SK-MEL-5 (cell line): ENCODE data around the gene TCF7L2. TPM values are rescaled to one million over a fixed set of nuclear protein-coding genes. Genes with fewer than 3 reads are reported as not detected.

ENCODE experiments used
- DNase-seq: peaks from one replicate; pipeline ENCODE4 v3.0.0-alpha.2; 2016; ENCODE audit warnings: low read depth, low spot score
- in situ Hi-C: cut with HindIII; loops from 2 replicates; pipeline ENCODE4 v1.10.0; 2016; ENCODE audit warnings: low sequenced_read_pairs, high pct_unique_total_duplicates, low pct_unique_long_range_greater_than_20kb
- total RNA-seq: library from RNA; depleted of rRNA; stranded (reverse); fragments of >200 nt; shearing (Covaris generic); gene quantifications from 2 replicates; pipeline ENCODE4 v1.2.3, GENCODE V29; 2014

TCF7L2 gene
- total RNA-seq, 1 experiment from 2014 or later: 2.6 TPM

DNA sequence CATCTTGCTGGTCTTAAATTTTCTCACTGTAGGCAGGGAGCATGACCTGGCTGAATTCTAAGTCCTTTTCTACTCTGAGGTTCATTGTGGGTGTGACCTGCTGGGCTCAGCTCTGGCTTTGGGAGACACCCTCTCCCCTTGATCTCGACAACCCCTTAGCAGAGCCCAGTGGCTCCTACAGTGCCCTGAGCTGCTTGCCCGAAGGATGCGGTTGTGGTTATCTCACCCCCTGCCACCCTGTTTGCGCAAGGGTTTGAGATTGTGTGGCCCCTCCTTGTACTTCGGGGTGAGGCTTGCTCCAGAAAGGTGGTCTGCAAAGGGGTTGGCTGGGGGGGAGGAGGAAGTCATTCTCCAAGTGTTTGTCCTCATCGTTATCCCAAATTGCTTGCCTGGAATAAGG, 55.3 kb downstream of the TCF7L2 start:
- in situ Hi-C loops: no loop called here
- no peak for DNase-seq

DNA sequence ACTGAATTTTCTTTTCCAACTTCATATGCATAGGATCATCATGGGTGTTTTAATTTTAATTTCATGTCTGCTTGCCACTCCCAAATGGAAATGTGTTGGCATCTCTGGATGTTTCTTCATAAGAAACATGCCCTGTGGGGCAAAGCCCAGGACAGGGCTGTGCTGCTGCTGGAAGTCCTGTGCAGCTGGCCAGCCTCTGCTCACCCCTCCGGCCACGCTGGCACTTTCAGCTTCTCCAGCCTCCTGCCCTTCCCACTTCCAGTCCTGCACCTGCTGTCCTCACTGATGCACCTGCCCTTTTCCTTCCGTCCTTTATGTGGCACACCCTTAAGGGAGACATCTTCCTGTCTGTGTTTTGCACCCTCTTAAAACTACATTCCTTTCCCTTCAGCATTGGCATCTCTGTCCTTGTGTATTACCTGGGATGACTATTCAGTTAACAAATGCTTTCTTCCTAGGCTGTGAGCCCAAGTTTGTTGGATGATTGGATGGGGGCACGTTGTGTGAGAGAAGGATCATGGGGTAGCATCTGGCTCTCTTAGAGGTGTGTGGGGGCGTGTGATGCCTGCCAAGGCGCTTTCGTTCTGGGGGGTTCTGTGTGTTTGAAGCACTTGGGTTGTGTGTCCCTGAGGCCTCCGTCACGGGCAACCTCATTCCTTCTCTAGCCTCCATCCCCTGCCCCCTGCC, 56.8 kb downstream of the TCF7L2 start:
- in situ Hi-C loops: no loop called here
- DNase-seq: no peak

DNA sequence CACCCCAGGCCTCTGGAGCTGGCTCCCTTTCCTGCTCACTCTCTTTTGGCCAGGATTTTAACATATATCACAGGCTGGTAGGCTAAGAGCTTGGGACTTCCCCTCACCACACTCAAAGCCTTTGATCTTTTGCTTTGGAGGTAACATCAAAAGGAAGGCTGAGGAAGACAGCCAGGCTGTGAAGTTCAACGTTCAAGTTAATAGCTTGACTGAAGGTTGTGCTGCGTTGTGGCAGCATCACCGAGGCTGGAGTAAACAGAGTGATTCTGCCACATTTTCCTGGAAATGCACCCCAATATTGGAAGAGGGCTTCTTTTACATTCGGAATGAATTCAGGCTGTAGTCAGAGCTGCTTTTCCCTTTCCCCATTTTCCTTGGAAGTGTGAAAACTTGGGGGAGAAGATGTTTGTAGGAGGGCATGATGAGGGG, 57.3 kb downstream of the TCF7L2 start:
- in situ Hi-C loops: no loop called here
- DNase-seq: no peak

DNA sequence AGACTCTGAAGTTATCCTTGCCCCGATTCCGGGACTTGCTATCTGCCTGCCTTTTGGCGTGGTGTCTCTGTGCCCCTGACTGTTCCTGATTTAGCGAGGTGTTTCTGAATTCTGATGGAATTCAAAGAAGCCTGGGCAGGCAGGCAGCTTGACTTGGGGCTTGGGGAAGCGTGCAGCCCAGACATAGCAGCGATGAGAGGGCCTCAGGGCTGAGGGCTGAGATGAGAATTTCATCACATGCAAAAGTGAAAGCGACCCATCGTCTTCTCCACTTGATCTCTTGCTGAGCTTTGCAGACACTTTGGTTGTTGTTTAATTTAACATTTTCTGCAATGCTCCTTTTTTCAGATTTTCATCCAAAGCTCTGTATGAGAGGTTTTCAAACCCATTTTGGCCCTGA, 57.8 kb downstream of the TCF7L2 start:
- DNase-seq: no peak
- in situ Hi-C loops: no loop called here

DNA sequence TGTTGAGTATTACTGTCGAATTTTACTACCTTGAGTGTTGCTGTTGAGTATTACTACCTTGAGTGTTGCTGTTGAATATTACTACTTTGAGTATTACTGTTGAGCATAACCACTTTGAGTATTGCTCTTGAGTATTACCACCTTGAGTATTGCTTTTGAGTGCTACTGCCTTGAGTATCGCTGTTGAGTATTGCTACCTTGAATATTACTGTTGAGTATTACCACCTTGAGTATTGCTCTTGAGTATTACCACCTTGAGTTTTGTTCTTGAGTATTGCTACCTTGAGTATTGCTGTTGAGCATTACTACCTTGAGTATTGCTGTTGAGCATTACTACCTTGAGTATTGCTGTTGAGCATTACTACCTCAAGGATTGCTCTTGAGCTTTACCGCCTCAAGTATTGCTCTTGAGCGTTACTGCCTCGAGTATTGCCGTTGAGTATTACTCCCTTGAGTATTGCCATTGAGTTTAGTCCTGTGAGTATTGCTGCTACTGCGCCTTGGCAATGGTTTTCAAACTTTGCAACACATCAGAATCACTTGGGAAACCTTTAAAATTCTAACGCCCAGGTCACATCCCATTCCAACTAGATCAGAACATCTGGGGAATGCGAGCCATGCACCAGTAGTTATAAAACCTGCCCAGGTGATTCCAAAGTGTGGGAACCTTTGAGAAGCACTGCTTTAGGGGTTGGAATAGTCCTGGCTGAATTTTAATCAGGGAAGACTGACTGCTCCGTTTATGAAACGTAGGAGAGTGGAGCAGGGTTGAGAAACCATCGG, 61.7 kb downstream of the TCF7L2 start:
- in situ Hi-C loops: no loop called here
- no peak for DNase-seq

DNA sequence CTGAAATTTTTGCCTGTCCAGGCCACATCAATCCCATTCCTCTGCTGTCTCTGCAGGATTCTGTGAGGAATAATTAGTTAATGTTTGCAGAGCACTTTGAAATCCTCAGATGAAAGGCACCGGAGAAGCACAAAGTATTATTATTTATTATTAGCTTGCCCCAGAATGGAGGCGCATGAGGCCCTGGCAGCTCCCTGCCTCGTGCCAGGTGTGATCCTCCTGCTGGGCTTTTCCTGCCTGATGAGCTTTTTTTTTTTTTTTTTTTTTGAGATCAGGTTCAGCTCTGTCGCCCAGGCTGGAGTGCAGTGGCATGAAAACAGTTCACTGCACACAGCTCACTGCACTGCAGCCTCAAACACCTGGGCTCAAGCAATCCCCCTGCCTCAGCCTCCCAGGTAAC, 65.2 kb downstream of the TCF7L2 start:
- in situ Hi-C loops: no loop called here
- DNase-seq: no peak

DNA sequence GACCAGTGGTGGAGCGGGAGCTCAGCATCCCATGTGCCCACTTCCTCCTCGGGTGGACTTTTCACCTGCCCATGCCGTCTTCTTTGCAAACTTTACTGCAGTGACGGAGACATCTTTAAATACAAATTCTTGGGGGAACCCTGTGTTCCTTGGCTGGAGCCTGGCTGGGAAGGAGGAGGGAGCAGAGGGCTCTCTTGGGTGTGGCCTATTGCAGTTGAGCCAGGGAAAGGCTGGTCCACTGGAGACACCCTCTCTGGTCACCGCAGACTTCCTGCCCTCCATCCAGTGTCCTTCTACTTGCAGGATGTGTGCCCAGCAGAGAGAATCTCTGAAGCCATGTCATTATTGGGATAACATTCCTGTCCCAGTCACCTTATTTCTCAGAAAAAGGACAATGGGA, 67.3 kb downstream of the TCF7L2 start:
- in situ Hi-C loops: no loop called here
- no peak for DNase-seq

DNA sequence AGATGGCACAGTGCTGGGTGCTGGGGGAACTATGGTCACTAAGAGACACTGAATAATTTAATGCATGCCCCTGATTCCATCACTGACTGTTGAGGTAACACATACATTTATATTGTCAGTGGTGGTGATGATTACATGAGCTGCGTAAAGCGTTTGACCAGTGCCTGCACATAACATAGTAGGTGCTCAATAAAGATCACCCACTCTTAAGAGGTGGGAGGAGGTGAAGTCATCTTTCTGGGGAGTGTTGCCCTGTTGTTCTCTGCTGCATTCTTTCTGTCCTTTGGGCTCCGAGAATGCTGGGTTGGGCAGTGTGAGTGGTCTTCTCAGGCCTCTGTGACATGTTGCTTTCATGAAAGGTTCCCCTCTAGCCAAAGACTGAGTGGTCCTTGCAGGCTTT, 68.0 kb downstream of the TCF7L2 start:
- no peak for DNase-seq
- in situ Hi-C loops: no loop called here

DNA sequence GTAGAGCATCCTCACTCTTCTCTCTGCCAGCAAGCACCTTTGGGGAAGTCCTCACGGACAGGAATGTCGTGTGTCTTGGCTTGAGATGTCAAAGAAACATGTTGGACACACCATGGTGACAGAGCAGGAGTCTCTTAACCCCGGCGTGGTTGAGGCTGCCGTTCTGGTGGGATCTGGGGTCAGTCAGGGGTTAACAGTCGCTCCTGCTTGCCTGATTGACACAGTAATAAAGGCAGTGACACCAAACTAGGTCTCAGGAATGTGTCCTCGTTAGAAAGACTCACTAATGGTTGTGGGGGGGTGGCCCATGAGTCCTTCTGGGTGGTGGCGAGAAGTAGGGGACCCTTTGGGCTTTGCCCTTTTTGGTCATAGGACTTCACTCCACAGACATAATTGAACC, 69.0 kb downstream of the TCF7L2 start:
- in situ Hi-C loops: no loop called here
- no peak for DNase-seq

DNA sequence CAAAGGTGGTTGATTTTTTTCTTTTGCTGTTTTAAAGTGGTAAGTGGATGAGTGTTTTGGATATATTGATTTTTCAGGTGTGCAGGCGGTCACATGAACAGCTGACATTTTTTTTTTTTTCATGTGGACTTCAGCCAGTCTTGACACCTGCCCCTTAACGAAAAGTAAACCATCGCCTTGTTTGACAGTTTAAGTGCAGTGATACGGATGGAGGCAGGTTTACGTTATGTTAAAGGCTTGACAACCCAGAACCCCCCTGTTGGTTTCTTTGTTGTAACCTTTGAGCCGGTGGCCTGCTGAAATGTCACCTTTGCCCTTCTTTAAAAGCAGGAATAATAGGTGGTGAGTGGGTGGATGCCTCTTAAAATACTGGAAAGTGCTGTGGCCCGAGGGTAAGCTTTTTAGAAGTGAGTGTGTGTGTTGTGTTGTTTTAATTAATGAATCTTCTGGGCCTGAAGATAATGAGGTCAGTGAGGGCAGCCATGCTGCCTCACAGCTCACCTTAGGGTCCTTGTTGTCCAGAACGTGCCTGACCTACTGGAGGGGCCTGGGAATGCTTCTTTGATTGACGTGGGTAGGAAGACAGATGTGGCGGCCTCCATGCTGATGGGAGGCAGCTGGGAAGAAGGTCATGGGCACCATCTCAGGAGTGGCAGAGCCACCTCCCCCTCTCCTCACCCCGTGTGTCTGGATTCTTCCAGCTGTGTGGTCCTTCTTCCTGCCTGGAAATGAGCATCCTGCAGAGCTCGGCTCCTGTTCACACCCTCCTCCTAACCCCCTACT, 69.8 kb downstream of the TCF7L2 start:
- DNase-seq: no peak
- in situ Hi-C loops: no loop called here

DNA sequence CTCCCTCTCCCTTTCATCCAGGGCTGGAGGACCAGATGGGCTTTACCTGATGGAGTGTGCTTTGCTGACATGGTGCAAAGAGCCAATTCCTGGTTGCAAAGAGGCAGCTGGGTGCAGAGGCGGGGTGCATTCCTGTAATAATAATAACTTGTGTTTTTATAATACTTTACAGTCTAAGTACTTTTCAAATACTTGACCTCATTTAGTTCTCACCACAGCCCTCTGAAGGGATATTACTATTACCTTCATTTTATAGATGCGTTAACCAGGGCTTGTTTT, 70.4 kb downstream of the TCF7L2 start:
- no peak for DNase-seq
- in situ Hi-C loops: no loop called here

DNA sequence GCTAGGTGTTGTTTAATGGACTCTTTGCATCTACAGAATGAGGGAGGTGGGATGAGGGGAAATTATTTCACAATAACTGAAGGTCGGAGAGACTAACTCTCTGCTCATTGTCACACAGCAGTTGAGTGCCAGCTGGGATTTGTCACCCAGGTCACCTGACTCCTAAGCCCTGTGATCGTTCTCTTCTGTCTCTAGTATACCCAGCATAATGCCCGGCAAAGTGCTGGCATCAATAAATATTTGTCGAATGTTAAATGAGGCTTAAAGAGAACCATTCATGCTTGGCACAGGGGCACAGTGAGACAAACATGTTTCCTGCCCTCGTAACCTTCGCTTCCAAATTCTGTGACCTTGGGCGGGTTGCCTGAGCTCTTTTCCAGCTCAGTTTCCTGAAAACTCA, 70.8 kb downstream of the TCF7L2 start:
- in situ Hi-C loops: no loop called here
- DNase-seq: no peak

DNA sequence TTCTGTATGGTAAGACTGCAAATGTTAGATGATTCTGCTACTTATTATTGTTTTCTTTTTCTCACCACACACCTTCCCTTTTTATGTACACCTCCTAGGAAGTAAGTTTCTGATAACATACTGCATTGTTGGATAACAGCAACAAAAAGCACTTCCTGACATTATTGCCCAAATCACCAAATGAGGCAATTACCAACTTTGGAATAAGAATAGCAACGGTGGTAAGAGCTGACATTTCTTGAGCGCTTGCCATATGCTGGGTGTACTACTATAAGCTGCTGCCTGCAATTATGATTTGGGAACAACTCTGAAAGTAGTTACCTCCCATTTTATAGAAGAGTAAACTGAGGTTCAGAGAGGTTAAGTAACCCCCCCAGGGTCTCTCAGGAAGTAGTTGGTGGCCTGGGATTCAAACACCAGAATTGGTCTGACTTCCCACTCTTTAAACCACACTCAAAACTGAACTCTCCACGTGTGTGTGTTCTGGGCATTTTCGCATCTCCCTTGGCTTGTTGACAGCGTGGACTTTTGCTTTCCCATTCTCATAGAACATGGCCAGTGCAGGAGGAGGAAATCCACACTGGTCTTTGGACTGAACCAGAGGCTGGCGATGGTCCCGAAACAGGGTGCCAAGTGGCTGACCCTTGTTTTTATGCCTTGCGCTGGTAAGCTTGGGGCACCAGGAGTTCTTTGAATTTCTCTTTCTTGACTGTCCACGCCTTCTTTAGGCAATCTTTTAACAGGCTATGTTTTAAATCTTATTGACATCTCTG, 71.4 kb downstream of the TCF7L2 start:
- in situ Hi-C loops: no loop called here
- DNase-seq: no peak

DNA sequence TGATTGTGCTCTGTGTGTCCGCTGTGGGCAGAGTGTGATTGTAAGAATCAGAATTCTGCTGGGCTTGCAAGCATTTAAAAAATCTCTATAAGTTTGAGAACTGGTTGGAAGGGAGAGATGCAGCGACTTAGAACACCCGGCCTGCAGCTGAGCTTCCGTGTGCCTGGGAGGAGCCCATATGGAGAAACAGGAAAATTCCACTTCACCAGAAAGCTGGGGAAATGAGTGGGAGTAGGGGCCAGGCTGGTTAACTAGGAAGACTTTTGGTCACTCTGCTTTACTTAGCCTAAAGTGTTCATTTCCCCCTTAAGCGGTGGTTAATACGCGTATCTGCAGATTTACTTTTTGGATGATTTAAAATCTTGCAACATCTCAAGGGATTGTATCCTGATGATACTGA, 72.2 kb downstream of the TCF7L2 start:
- DNase-seq: no peak
- in situ Hi-C loops: no loop called here

DNA sequence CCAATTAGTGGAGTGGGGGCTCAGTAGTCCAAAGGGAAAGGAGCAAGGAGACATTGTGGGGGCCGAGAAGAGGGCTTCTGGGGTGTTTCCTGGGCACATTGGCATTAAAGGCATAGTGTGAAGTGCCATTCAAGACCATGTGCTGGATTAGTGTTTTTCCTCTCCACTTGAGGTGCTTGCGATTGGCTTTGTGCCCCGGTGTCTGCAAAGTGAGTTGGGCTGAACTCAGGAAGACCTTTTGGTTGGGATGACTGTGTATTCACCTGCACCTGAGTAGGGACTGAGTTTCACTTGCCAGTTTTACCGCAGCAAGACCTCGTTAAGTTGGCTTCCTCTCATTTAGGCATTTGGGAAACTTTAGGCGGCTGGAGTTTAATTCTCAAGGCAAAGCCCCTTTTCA, 73.0 kb downstream of the TCF7L2 start:
- in situ Hi-C loops: no loop called here
- DNase-seq: no peak

DNA sequence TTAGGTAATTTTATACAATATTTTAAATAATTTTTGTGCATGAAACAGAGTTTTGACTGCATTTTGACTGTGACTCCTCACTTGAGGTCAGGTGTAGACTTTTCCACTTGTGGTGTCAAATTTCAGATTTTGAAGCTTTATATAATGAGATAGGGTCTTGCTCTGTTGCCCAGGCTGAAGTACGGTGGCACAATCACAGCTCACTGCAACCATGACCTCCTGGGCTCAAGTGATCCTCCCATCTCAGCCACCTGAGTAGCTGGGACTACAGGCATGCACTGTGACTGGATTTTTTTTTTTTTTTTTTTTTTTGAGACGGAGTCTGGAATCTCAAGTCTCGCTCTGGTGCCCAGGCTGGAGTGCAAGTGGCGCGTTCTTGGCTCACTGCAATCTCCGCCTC, 74.9 kb downstream of the TCF7L2 start:
- DNase-seq: no peak
- in situ Hi-C loops: no loop called here

DNA sequence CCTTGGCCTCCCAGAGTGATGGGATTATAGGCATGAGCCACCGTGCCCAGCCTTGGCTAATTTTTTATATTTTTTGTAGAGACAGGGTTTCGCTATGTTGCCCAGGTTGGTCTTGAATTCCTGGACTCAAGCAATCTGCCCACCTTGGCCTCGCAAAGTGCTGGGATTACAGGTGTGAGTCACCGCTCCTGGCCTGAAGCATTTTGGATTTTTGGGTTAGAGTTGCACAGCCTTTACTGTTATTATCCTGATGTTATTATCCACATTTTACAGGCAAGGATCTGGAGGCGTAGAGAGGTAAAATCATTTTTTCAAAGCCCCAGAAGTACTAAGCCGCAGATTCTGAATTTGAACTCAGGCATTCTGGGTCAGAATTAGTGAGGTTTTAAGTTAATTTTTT, 75.4 kb downstream of the TCF7L2 start:
- in situ Hi-C loops: no loop called here
- no peak for DNase-seq

DNA sequence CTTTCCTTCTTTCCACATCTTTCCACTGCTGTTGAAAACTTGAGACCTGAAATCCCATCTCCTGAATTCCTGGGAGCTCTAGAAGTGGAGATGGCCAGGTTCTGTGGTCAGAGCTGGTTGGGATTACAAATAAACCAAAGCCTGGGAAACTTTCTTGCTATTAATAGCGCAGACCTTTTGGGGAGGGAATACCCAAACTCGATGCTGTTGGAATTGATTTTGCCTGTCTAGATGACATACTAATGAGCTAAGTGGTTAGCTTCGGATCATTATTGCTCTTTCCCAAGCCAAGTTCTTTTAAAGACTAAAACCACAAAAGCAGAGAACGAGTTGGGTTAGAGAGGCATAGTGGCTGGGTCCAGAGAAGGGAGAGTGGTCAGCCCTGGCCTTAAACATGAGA, 76.6 kb downstream of the TCF7L2 start:
- in situ Hi-C loops: no loop called here
- DNase-seq: no peak
